ENCODE measurements around the gene RPL37A.
A peak's percentile ranks its signal among the peaks of the same experiment; 100 is the strongest.

Gene RPL37A

DNA sequence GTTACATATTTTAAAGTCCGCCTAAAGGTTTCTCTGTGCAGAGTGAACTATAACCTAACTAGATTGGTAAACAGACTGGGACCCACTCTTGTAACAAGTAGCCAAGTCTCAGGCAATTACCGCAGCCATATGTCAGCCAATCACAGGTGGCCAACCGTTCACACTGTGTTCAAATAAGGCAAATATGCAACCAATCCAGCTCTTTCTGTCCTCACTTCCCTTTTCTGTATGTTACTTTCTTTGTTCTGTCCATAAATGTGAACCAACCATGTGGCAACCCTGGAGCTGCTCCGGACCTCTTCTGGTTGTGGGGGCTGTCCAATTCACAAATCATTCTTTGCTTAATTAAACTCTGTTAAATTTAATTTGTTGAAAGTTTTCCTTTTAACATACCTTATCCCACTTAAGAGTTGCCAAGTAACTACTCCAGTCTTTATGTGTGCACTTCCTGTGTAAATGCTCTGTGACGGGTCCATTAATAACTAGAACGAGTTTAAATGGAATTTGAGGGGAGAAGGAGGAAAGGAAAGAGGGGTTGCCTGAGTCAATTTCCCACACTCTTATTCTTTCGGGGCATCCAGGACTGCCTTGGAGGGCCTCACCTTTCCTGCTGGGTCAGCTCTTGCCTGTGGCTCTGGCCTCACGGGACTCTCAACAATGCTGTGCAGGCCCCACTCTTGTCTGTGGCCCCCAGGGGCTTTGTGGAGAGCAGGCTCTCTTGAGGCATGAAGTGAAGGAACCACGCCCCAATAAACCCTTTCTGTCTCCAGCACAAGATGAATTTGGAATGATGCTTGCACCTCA is 6.6 kb upstream of the RPL37A start:
- peak; percentile 35 for DNase-seq

GRCh38 chr2:216492597-216493333 is 5.9 kb upstream of the RPL37A start:
- DNase-seq, result no peak

DNA sequence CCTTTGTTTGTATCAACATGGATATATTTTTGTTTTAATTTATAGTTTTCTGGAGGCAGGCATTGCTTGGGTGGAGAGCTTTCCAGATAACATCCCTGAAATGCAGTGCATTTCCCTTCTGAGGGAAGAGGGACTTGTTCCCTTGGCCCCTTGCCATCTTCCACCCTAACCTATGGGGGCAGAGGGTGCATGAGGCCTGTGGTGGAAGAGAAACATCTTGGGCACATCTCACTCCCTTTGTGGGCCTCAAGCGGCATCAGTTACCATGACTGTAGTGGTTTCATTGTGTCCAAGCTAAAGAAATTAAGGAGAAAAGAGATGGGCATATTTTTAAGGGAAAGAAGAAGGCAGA is 5.3 kb upstream of the RPL37A start:
- DNase-seq, result no peak

DNA sequence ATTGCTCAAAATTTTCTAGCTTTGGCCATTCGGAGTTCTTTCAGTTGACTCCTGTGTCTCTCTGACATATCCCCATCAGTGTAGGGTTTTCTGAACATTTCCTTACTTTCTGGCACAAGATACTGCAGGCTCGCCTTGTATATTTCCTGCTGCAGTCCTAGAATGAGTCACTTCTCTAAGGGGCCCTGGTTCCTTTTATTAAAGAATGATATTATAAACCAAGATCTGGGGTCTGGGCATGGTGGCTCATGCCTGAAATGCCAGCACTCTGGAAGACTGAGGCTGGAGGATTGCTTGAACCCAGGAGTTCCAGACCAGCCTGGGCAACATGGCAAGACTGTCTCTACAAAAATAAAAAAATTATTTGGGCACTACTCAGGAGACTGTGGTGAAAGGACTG is 3.0 kb upstream of the RPL37A start:
- DNase-seq, result no peak

DNA sequence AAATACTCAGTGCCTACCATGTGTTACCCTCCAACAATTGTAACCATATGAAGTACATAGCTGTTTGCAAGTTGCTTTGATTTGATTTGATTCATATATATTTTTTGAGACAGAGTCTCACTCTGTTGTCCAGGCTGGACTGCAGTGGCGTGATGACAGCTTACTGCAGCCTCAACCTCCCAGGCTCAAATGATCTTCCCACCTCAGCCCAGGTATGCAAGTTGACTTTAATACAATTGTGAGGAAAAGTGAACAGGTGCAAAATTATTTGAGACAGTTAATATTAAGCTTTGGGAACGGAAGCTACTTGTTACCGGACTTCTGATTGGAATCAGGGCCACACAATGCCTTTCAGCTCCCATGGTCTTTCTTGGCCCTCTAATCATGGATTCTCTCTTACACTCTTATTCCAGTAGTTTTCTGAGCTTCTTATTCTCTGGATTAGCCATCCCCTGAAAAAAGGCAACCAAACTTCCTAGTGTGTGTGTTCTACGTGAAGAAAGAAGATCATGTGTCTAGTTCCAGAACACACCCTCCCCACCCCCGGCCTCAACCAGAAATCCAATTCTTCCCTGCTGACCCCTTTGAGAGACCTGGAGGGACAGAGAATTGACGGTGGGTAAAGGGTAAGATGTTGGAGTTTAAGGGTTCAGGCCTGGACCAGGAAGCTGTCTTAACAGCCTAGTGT is 1.1 kb upstream of the RPL37A start:
- DNase-seq, result no peak

DNA sequence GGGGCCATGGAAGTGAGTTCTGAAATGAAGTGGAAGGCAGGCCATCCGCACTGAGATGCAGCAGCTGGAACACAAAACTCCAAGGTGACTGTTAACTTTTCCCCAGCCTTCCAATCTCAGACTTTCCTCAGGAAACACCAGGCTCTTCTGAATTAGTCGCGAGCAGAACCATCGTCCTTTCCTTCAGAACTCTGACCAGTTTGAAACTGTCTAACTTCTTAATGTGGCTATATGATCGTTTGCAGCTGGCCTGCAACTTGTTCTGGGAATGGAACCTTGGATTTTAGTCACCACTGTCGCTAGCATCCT is 620 bp upstream of the RPL37A start:
- no peak for DNase-seq

DNA sequence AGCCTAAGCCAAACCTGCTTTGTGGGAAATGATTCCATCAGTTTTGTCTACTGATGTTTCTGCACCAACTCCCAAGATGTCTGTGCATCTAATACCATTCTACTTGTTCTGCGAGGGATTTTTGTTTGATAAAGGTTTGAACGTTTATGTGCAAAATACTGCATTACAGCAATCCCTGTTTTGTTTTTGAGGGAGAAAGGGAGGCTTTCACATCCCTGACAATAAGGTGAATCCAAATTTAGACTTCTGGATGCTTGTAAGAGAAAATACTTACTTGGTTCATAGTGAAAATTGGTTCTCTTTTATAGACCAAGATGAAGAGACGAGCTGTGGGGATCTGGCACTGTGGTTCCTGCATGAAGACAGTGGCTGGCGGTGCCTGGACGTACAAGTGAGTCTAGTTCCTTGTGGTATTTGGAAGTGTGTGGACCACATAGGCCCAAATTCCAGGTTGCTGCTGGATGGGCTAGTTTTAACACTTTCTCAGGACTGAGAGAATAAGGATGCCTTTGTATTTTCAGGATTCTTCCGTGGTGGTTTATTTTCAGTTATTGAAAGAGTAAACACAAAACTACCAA is 1.1 kb downstream of the RPL37A start:
- DNase-seq, result no peak

- no peak for DNase-seq
Observed at GRCh38 chr2:216500572-216500971, 1.9 kb downstream of the RPL37A start.

GRCh38 chr2:216501854-216502253 is 3.2 kb downstream of the RPL37A start:
- DNase-seq, result no peak

DNA sequence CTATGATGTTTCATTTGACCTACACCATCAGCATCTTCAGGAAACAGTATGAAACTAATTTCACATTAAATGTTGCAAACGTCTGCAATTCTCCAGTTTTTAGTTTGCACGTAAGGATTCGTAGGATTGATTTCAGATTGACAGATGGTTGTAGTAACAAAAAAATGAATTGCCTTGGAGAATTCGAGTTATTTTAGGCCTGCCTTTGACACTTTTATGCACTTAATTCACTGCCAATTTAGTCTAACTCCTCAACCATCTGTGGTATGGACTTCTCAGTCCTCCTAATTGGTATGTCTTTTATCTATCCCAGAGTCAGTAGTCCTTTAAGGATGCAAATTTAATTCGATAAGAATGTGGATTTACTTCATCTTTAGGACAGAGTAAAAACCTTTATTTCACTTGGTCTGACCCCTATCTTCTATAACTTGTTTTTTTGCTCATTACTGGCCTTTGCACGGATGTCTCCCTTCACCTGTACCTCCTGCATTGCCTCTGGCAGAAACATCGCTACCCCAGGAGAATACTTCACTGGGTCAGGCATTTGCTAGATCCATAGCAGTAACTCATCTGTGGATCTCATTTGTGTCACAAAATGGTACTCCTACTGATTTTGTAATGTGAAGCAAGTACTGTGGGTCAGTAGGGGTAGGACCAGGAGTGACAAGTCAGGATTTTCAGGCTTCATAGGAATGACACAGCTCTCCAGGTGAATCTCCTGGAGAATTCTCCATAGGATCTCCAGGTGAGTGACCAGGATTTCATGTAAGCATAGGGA is 3.9 kb downstream of the RPL37A start:
- DNase-seq, result no peak

DNA sequence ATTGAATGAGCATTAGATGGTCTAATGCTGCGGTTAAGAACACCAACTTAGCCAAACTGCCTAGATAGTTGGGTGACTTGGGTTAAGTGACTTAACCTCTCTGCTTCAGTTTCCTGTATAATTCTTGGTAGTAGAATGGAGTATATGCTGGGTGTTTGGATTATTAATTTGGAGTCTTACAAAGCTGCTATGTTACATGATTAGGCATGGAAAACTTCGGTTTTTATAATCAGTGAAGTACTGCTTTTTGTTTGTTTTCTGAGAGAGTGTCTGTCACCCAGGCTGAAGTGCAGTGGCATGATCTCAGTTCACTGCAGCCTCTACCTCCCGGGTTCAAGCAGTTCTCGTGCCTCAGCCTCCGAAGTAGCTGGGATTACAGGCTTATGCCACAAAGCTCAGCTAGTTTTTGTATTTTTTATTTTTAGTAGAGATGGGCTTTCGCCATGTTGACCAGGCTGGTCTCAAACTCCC is 4.5 kb downstream of the RPL37A start:
- DNase-seq, result no peak

- no peak for DNase-seq
Observed at GRCh38 chr2:216503697-216504375, 5.2 kb downstream of the RPL37A start.

- DNase-seq, result no peak
Observed at GRCh38 chr2:216504376-216504762, 5.7 kb downstream of the RPL37A start.

DNA sequence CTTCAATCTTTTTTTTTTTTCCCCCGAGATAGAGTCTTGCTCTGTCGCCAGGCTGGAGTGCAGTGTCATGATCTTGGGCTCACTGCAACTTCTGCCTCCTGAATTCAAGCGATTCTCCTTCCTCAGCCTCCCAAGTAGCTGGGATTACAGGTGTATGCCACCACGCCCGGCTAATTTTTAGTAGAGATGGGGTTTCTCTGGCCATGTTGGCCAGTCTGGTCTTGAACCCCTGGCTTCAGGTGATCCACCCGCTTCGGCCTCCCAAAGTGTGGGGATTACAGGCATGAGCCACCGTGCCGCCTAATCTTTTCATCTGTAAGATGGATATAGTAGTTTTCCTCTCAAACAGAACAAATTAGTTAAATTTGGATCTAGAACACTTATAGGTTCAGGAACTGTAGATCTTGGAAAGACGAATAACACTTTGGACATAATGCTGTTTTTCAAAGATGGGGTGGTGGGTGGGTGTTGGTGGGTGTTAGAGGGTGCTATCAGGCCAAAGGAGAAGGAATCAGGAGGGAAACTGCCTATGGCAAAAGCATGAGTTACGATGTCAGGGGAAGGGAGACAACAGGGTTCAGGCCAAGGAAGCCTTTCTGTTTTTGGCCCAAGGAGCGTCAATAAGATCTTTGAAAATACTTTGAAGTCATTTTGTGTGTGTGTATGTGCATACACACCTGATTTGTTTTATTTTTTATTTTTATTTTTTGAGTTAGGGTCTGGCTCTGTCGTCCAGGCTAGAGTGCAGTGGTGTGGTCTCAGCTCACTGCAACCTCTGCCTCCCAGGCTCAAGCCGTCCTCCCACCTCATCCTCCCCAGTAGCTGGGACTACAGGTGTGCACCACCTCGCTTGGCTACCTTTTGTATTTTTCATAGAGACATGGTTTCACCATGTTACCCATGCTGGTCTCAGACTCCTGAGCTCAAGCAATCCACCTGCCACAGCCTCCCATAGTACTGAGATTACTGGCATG is 6.8 kb downstream of the RPL37A start:
- no peak for DNase-seq

DNA sequence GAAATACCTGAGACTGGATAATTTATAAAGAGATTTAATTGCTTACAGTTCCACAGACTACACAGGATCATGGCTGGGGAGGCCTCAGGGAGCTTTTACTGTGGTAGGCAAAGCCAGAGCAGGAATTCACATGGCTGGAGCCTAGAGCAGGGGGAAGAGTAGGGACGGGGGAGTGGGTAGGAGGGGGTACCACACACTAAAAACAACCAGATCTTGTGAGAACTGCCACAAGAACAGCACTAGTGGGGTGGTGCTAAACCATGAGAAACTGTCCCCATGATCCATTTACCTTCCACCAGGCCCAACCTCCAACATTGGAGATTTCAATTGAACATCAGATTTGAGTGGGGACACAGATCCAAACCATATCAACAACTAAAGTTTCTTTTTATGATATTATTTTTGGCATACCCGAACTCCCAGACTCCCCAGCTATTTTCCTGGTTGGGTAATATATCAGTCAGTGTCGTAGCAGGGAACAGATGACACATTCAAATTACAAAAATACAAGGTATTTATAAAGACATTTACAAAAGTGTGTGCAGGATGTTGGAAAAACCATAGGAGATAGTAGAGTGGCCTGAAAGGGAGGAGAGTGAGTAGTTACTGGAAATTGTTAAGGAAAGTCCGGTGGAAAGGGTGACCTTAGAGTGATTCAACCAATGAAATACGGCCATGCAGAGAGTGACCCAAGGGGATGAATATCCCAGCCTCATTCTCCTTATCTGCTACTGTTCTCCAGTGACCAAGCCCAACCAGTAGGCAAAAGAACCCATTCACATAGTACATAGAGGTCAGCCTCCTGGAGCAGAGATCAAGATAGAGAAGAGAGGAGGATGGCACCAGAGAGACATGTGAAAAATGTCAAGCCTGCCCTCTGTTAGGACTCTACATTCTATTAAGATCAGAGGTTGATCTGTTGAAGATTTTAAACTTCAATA is 8.8 kb downstream of the RPL37A start:
- DNase-seq, result no peak

DNA sequence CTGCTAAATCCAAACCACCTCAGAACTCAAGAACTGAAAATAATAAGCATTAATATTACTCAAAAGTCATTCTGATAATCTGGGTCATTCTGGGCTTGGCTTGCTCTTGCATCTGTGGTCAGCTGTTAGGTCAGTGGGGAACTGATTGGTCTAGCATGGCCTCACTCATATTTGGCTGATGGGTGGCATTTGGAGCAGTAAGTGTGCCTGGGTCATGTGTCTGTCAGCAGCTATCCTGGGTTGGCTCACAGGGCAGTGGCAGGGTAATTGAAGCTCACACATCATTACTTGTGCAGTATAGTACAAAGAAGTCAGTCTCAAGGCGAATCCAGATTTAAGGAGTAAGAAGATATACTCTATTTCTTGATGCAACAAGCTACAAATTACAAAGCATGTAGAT is 9.6 kb downstream of the RPL37A start:
- no peak for DNase-seq

- peak; percentile 74 for DNase-seq
Observed at GRCh38 chr2:216516730-216517350, 18.2 kb downstream of the RPL37A start.

GRCh38 chr2:216517447-216518225 is 19.0 kb downstream of the RPL37A start:
- no peak for DNase-seq
